Activated T-helper 2 cell treated with anti-CD3 and anti-CD28 coated beads, Interferon-gamma antibody, Interleukin-2, Interleukin-4, amounts not matched to agents 10 μg/mL and 5 μg/mL and 100 μg/mL, durations not matched to agents 14 hours and 24 hours and 36 hours (primary cell): ENCODE measurements around the gene GNAQ. TPM values are rescaled to one million over a fixed set of nuclear protein-coding genes. Genes with fewer than 3 reads are reported as not detected.
"Not testable (repeated sequence)": the region's sequence is repeated elsewhere in the genome, so short reads cannot be mapped to it uniquely, and the experiment has no call there.

ENCODE experiments used
- DNase-seq: peaks from one replicate; pipeline ENCODE4 v3.0.0; 2021; ENCODE audit warnings: low spot score
- H3K27ac Mint-ChIP-seq: one replicate; pipeline ENCODE4 v1.8.0; 2021; ENCODE audit warnings: mixed read lengths
- H3K27me3 Mint-ChIP-seq: one replicate; pipeline ENCODE4 v1.8.0; 2021; ENCODE audit warnings: low read depth, mixed read lengths
- H3K36me3 Mint-ChIP-seq: one replicate; pipeline ENCODE4 v1.8.0; 2021; ENCODE audit warnings: low read depth, mixed read lengths
- H3K4me1 Mint-ChIP-seq: one replicate; pipeline ENCODE4 v1.8.0; 2021; ENCODE audit warnings: low read depth, mixed read lengths
- H3K4me3 Mint-ChIP-seq: one replicate; pipeline ENCODE4 v1.8.0; 2021; ENCODE audit warnings: low read depth, mild to moderate bottlenecking, moderate library complexity, mixed read lengths
- H3K9me3 Mint-ChIP-seq: one replicate; pipeline ENCODE4 v1.8.0; 2021; ENCODE audit warnings: mixed read lengths
- intact Hi-C: fragments of 100-400 bp; cut with micrococcal nuclease; formaldehyde crosslinking; loops from one replicate; pipeline ENCODE4 v1.15.1; 2023
- total RNA-seq: library from RNA; stranded (reverse); gene quantifications from 2 replicates; pipeline ENCODE4 v1.2.3, GENCODE V29; 2022

GNAQ gene
- total RNA-seq, 1 donor from 2014 or later, result 28.6 TPM

DNA sequence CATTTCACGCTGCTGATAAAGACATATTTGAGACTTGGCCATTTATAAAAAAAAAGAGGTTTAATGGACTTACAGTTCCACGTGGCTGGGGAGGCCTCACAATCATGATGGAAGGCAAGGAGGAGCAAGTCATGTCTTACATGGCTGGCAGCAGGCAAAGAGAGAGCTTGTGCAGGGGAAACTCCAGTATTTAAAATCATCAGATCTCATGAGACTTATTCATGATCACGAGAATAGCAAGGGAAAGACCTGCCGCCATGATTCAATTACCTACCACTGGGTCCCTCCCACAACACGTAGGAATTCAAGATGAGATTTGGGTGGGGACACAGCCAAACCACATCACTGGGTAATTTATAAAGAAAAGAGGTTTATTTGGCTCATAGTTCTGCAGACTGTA lies 168.0 kb downstream of the GNAQ start:
- H3K27ac Mint-ChIP-seq, H3K27me3 Mint-ChIP-seq, intact Hi-C loops, DNase-seq, H3K4me3 Mint-ChIP-seq: not testable (repeated sequence)
- peaks cover 33% of the 10 kb centered on the region for H3K4me1 Mint-ChIP-seq
- peaks cover 22% of the 10 kb centered on the region for H3K9me3 Mint-ChIP-seq
- peaks cover 63% of the 10 kb centered on the region for H3K36me3 Mint-ChIP-seq

GRCh38 chr9:77860953-77861352 lies 170.7 kb downstream of the GNAQ start:
- H3K27ac Mint-ChIP-seq, H3K4me3 Mint-ChIP-seq, intact Hi-C loops, H3K27me3 Mint-ChIP-seq, DNase-seq: not testable (repeated sequence)
- peaks cover 26% of the 10 kb centered on the region for H3K4me1 Mint-ChIP-seq
- peaks cover 22% of the 10 kb centered on the region for H3K9me3 Mint-ChIP-seq
- peaks cover 62% of the 10 kb centered on the region for H3K36me3 Mint-ChIP-seq

- no peak overlapping the region for H3K4me3 Mint-ChIP-seq
- intact Hi-C loops, result no loop called here
- DNase-seq, result no peak
- H3K4me1 Mint-ChIP-seq, result peaks cover 22% of the 10 kb centered on the region
- H3K27me3 Mint-ChIP-seq, result no peaks in the 10 kb centered on the region
- H3K9me3 Mint-ChIP-seq, result no peaks in the 10 kb centered on the region
- H3K27ac Mint-ChIP-seq, result no peak overlapping the region
- peaks cover 30% of the 10 kb centered on the region for H3K36me3 Mint-ChIP-seq
These were observed 173.9 kb downstream of the GNAQ start for GRCh38 chr9:77857513-77858259.

- intact Hi-C loops, result no loop called here
- no peak for DNase-seq
- Mint-ChIP-seq H3K4me1 (peaks cover 22% of the 10 kb centered on the region), H3K4me3 (no peak overlapping the region), H3K36me3 (peaks cover 23% of the 10 kb centered on the region), H3K9me3 (no peaks in the 10 kb centered on the region), H3K27me3 (no peaks in the 10 kb centered on the region), H3K27ac (no peak overlapping the region)
These were observed 175.0 kb downstream of the GNAQ start for GRCh38 chr9:77856615-77857014.

DNA sequence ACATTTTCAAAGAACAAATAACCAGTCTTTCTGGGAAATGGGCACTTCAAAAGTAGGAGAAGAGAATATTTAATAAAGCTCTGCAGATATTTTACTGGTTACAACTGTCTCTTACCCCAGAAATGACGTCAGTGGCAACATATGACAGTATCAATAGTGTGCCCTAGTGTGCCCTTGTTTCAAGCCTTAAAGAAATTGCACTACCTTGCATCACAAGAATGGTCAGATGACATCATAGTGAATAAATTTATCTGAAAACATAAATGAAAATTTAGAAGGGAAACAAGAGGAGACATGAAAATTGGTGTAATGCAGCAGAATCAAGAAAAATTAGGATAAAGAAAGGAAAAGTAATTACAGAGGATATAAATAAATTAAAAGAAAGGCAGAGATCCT lies 176.7 kb downstream of the GNAQ start:
- Mint-ChIP-seq H3K27ac (no peak overlapping the region), H3K36me3 (peaks cover 8% of the 10 kb centered on the region), H3K4me3 (no peak overlapping the region), H3K4me1 (peaks cover 22% of the 10 kb centered on the region), H3K27me3 (no peaks in the 10 kb centered on the region), H3K9me3 (no peaks in the 10 kb centered on the region)
- DNase-seq, result no peak
- intact Hi-C loops, result loop anchor here (5.0 kb wide), 1 partner anchor 122 kb away; no protein-coding TSS in a partner anchor

DNA sequence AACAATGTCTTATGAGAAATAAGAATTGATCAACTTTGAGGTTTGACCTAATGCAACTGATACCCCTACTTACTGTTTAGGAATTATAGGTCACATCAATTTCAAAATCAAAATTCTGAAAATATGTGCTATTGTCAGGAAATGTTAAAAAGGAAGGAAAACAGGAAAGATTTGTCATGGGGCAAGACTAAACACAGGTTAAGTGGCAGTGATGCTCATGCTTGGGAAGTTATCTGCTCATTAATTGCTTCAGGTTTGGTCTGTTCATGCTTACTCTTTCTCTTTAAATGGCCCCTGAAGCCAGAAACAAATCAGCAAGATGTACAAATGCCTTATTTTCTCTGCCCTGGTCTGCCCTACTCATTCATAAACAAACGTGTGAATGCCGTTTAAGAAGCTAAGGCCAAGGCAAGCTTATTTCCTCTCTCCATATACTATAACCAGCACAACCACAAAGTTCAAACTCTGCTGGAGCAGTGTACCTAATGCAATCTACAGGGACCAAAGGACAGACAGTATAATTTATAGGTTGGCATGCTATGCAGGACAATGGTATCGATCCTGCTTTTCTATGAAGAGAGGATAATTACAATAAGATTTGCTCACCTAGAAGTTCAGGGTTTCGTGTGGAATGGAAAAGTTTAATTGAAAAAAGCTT lies 177.2 kb downstream of the GNAQ start:
- Mint-ChIP-seq H3K36me3 (peaks cover 8% of the 10 kb centered on the region), H3K27ac (no peak overlapping the region), H3K4me3 (no peak overlapping the region), H3K4me1 (peaks cover 22% of the 10 kb centered on the region), H3K27me3 (no peaks in the 10 kb centered on the region), H3K9me3 (no peaks in the 10 kb centered on the region)
- no peak for DNase-seq
- intact Hi-C loops, result loop anchor here (5.0 kb wide), 1 partner anchor 123 kb away; no protein-coding TSS in a partner anchor

- Mint-ChIP-seq H3K4me3 (no peak overlapping the region), H3K4me1 (peaks cover 22% of the 10 kb centered on the region), H3K9me3 (no peaks in the 10 kb centered on the region), H3K36me3 (peaks cover 4% of the 10 kb centered on the region), H3K27me3 (no peaks in the 10 kb centered on the region), H3K27ac (no peak overlapping the region)
- DNase-seq, result no peak
- intact Hi-C loops, result loop anchor here (5.0 kb wide), 1 partner anchor 124 kb away; no protein-coding TSS in a partner anchor
These were observed 177.9 kb downstream of the GNAQ start for GRCh38 chr9:77853716-77854115.

DNA sequence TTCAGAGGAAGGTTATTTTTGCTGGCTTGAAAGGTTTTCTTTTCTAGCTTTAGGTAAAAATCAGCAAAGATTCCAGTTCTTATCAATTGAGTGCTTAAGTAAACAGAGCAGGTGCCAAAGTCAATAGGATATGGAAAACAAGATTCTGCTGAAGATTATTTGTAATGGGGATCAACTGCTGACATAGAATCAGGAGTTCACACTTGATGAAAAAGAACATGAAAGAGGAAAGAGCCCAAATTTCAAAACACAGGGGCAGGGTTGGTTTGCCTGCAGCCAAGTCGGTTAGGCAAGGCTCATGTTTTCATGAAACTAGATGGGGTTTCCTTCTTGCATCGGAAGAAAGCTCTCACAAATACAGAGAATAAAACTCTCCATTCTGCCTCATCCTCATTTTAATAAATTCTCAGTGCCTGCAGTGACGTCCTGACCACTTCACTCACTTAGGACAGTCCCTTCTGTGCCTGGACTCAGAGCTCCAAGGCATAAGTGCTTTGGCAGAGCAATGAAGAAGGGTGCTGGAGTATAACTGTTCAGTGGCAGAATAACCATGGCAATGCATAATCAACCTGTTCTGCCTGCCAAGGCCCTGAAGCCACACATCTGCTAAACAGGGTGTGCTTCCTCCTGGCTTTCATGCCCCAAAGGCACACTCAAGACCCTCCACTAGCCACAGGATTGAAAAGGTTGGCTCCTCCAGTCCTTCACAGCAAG lies 179.6 kb downstream of the GNAQ start:
- no peaks in the 10 kb centered on the region for H3K9me3 Mint-ChIP-seq
- H3K4me1 Mint-ChIP-seq, result peaks cover 31% of the 10 kb centered on the region
- DNase-seq, result no peak
- no peak overlapping the region for H3K4me3 Mint-ChIP-seq
- no peaks in the 10 kb centered on the region for H3K36me3 Mint-ChIP-seq
- no peaks in the 10 kb centered on the region for H3K27me3 Mint-ChIP-seq
- intact Hi-C loops, result loop anchor here (5.0 kb wide), 1 partner anchor 125 kb away; no protein-coding TSS in a partner anchor
- H3K27ac Mint-ChIP-seq, result peak overlapping the region; percentile 23

DNA sequence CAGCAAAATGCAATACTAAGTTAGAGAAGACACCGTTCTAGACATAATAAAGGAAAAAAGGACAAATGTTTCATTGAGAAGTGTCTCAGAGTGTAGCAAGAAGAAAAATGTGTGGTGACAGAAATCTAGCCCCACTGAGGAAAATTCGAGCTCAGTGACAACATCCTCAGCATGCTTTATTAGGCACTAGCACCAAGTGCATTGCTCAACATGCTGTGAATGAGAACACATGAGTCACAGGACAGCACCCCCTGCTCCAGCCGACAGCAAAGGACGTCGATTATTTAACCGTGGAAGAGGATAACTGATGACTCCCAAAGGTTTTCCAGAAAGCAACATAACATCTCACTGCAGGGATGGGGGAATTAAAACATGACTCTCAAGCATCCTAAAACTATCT lies 182.7 kb downstream of the GNAQ start:
- Mint-ChIP-seq H3K9me3 (no peaks in the 10 kb centered on the region), H3K4me1 (peaks cover 29% of the 10 kb centered on the region), H3K36me3 (no peaks in the 10 kb centered on the region), H3K4me3 (no peak overlapping the region), H3K27ac (no peak overlapping the region), H3K27me3 (no peaks in the 10 kb centered on the region)
- no peak for DNase-seq
- intact Hi-C loops, result loop anchor here (10.0 kb wide), 2 partner anchors 56 to 394 kb away; no protein-coding TSS in a partner anchor

GRCh38 chr9:77848404-77848803 lies 183.2 kb downstream of the GNAQ start:
- no peaks in the 10 kb centered on the region for H3K27me3 Mint-ChIP-seq
- H3K4me3 Mint-ChIP-seq, result no peak overlapping the region
- no peak overlapping the region for H3K27ac Mint-ChIP-seq
- intact Hi-C loops, result loop anchor here (10.0 kb wide), 2 partner anchors 56 to 394 kb away; no protein-coding TSS in a partner anchor
- H3K9me3 Mint-ChIP-seq, result no peaks in the 10 kb centered on the region
- H3K4me1 Mint-ChIP-seq, result peaks cover 28% of the 10 kb centered on the region
- no peak for DNase-seq
- H3K36me3 Mint-ChIP-seq, result no peaks in the 10 kb centered on the region

- H3K4me1 Mint-ChIP-seq, result peaks cover 32% of the 10 kb centered on the region
- intact Hi-C loops, result loop anchor here (1.0 to 10.0 kb wide), 3 partner anchors 57 to 393 kb away; no protein-coding TSS in a partner anchor
- no peak overlapping the region for H3K27ac Mint-ChIP-seq
- no peaks in the 10 kb centered on the region for H3K36me3 Mint-ChIP-seq
- no peak for DNase-seq
- H3K4me3 Mint-ChIP-seq, result no peak overlapping the region
- no peaks in the 10 kb centered on the region for H3K9me3 Mint-ChIP-seq
- no peaks in the 10 kb centered on the region for H3K27me3 Mint-ChIP-seq
These were observed 184.0 kb downstream of the GNAQ start for GRCh38 chr9:77847626-77848025.

- Mint-ChIP-seq H3K4me3 (no peak overlapping the region), H3K27ac (peak overlapping the region; percentile 43), H3K36me3 (no peaks in the 10 kb centered on the region), H3K4me1 (peaks cover 34% of the 10 kb centered on the region), H3K9me3 (no peaks in the 10 kb centered on the region), H3K27me3 (no peaks in the 10 kb centered on the region)
- intact Hi-C loops, result loop anchor here (1.0 to 10.0 kb wide), 3 partner anchors 58 to 392 kb away; no protein-coding TSS in a partner anchor
- DNase-seq, result no peak
These were observed 184.5 kb downstream of the GNAQ start for GRCh38 chr9:77847059-77847499.
